ENCODE results near the gene RASAL1. TPM values are rescaled to one million over a fixed set of nuclear protein-coding genes. Genes with fewer than 3 reads are reported as not detected.

RASAL1 gene
- polyA plus RNA-seq, 1 of the 3 experiments (the other 2 are of a cell fraction), result not detected

- 67% methylated on average over 1 of the region's 1 CpG for WGBS (ENCODE audit: low lambda C conversion rate)
- Histone ChIP-seq H3F3A (replicated peaks; ENCODE audit: insufficient read depth) (no peaks in the 10 kb centered on the region), H3K79me2 (ENCODE audit: insufficient read depth) (no peaks in the 10 kb centered on the region), H3K4me3 (ENCODE audit: low read depth in 2 of 2, low read length in 1 of 2) (no peak overlapping the region), H2AFZ (ENCODE audit: low read depth) (no peak overlapping the region), H4K20me1 (ENCODE audit: insufficient read depth) (no peaks in the 10 kb centered on the region), H3K36me3 (replicated peaks in 1 of 2; ENCODE audit: control insufficient read depth in 1 of 2, insufficient read depth in 2 of 2, low read length in 1 of 2) (no peaks in the 10 kb centered on the region), H3K9me2 (no peaks in the 10 kb centered on the region), H3K4me1 (ENCODE audit: control insufficient read depth in 1 of 2, insufficient read depth in 2 of 2, low read depth in 1 of 2, low read length in 1 of 2) (peaks cover 0 to 16% of the 10 kb centered on the region in 2 experiments; a peak in 1 of 4 replicates), H3K9ac (no peak overlapping the region), H3K27ac (ENCODE audit: low read depth in 2 of 2, low read length in 1 of 2) (no peak overlapping the region), H3K9me3 (no peaks in the 10 kb centered on the region), H3K4me2 (no peak overlapping the region), H3K27me3 (ENCODE audit: insufficient read depth) (peaks cover 14% of the 10 kb centered on the region; the same call in 1 of the 2 replicates)
- TF ChIP-seq POLR2AphosphoS5 (IDR thresholded peaks at IDR 0.05; ENCODE audit: low read depth, low read length), result no peak
- no peak for TF ChIP-seq PBX3 (IDR thresholded peaks at IDR 0.05)
- TF ChIP-seq TCF12 (IDR thresholded peaks at IDR 0.05), result no peak
- TF ChIP-seq GABPA (IDR thresholded peaks at IDR 0.05; ENCODE audit: low read depth), result no peak
- TF ChIP-seq MEF2A (IDR thresholded peaks at IDR 0.05; ENCODE audit: borderline replicate concordance, low read depth), result no peak
- no peak for TF ChIP-seq ZBTB33 (IDR thresholded peaks at IDR 0.05; ENCODE audit: borderline replicate concordance, low read depth)
- no peak for TF ChIP-seq MAX (IDR thresholded peaks at IDR 0.05; ENCODE audit: low read depth)
- TF ChIP-seq REST (IDR thresholded peaks at IDR 0.05; ENCODE audit: low read depth, low read length), result no peak
- TF ChIP-seq NFIC (IDR thresholded peaks at IDR 0.05; ENCODE audit: borderline replicate concordance), result no peak
- TF ChIP-seq FOSL2 (IDR thresholded peaks at IDR 0.05; ENCODE audit: borderline replicate concordance, low read depth), result no peak
- no peak for TF ChIP-seq SIN3A (IDR thresholded peaks at IDR 0.05; ENCODE audit: borderline replicate concordance, low read depth, low read length)
- no peak for TF ChIP-seq RCOR1 (IDR thresholded peaks at IDR 0.05; ENCODE audit: low read length)
- TF ChIP-seq EZH2phosphoT487 (IDR thresholded peaks at IDR 0.05; ENCODE audit: borderline replicate concordance, low read depth), result no peak
- no peak for TF ChIP-seq JUND (IDR thresholded peaks at IDR 0.05)
- no peak for TF ChIP-seq FOXM1 (IDR thresholded peaks at IDR 0.05; ENCODE audit: low read depth)
- CTCF ChIA-PET, result interaction anchor here (1.3 to 3.5 kb wide), 3 partner anchors 9 to 115 kb away, joined by 3 to 19 read pairs (median 6); no protein-coding TSS in a partner anchor
- POLR2A ChIA-PET, result no interaction called here
- DNase-seq, result no peak
Measured at GRCh38 chr12:113058553-113058952, 77.0 kb downstream of the RASAL1 start.
